Endodermal cell (in vitro differentiated cells): ENCODE results near the gene STK26. TPM values are rescaled to one million over a fixed set of nuclear protein-coding genes. Genes with fewer than 3 reads are reported as not detected.

Experiments used
- DNase-seq: peaks from one replicate; pipeline ENCODE4 v3.0.0-alpha.2; 2017
- H3K27ac ChIP-seq: 2 replicates; pipeline ENCODE4 v1.5.1; 2013; ENCODE audit warnings: mild to moderate bottlenecking, low read depth, low read length, moderate library complexity
- H3K27me3 ChIP-seq: 2 replicates; pipeline ENCODE4 v1.6.1; 2013; ENCODE audit warnings: mild to moderate bottlenecking, low read length, moderate library complexity; ENCODE audit not compliant: insufficient read depth, control insufficient read depth, poor library complexity, severe bottlenecking
- H3K36me3 ChIP-seq: 2 replicates; pipeline ENCODE4 v1.7.0; 2013; ENCODE audit warnings: mild to moderate bottlenecking, low read length, moderate library complexity; ENCODE audit not compliant: control insufficient read depth, insufficient read depth
- H3K4me1 ChIP-seq: one replicate; pipeline ENCODE4 v1.7.0; 2013; ENCODE audit warnings: low read length; ENCODE audit not compliant: control insufficient read depth, insufficient read depth
- H3K4me3 ChIP-seq: 2 replicates; pipeline ENCODE4 v1.5.1; 2013; ENCODE audit warnings: mild to moderate bottlenecking, low read length, moderate library complexity
- H3K9ac ChIP-seq: 2 replicates; pipeline ENCODE4 v1.6.1; 2013; ENCODE audit warnings: mild to moderate bottlenecking, low read length, moderate library complexity; ENCODE audit not compliant: poor library complexity, severe bottlenecking; ENCODE audit errors: extremely low read depth
- H3K9me3 ChIP-seq: 2 replicates; pipeline ENCODE4 v1.6.1; 2013; ENCODE audit warnings: mild to moderate bottlenecking, low read length, moderate library complexity; ENCODE audit not compliant: control insufficient read depth
- H3K27ac Mint-ChIP-seq: 2 replicates; pipeline ENCODE4 v1.8.0; 2020; ENCODE audit warnings: mixed read lengths
- H3K27me3 Mint-ChIP-seq: 2 replicates; pipeline ENCODE4 v1.8.0; 2021; ENCODE audit warnings: mild to moderate bottlenecking, mixed read lengths; ENCODE audit not compliant: insufficient read depth
- H3K36me3 Mint-ChIP-seq: 2 replicates; pipeline ENCODE4 v1.8.0; 2020; ENCODE audit warnings: low read depth, mixed read lengths
- H3K4me1 Mint-ChIP-seq: 2 replicates; pipeline ENCODE4 v1.8.0; 2020; ENCODE audit warnings: mixed read lengths
- H3K4me3 Mint-ChIP-seq: 2 replicates; pipeline ENCODE4 v1.8.0; 2020; ENCODE audit warnings: mild to moderate bottlenecking, moderate library complexity, mixed read lengths
- H3K9me3 Mint-ChIP-seq: 2 replicates; pipeline ENCODE4 v1.8.0; 2020; ENCODE audit warnings: mild to moderate bottlenecking, mixed read lengths
- WGBS, 2 experiments: methylation state at CpG; one replicate each; pipeline versions ENCODE4 v1.1.5 to v1.1.7; 2013; ENCODE audit warnings: missing lambda C conversion rate in 2 of 2, mixed read lengths in 1 of 2; ENCODE audit not compliant: insufficient coverage in 1 of 2, insufficient read length in 1 of 2; 5-methylcytosine and 5-hydroxymethylcytosine counted together
- total RNA-seq, 2 donors: library from RNA; stranded (reverse); fragmentation: NEBNext Ultra II Directional in 1 of 2; extraction: Animal tissue kit (Norgen Biotek cat#: 25700) in 1 of 2; gene quantifications; 2 replicates in 1 of 2; 3 replicates in 1 of 2; pipeline ENCODE4 v1.2.1, GENCODE V29; 2021
- TF ChIP-seq, protein P1 (sequence below): fragments of 200-600 bp; sonication (generic); conservative IDR thresholded peaks from 2 replicates; pipeline ENCODE4 v1.5.0; 2021; ENCODE audit warnings: antibody characterized with exemption, mild to moderate bottlenecking

The STK26 gene
- total RNA-seq, 2 donors from 2014 or later: 105 to 140 TPM

DNA sequence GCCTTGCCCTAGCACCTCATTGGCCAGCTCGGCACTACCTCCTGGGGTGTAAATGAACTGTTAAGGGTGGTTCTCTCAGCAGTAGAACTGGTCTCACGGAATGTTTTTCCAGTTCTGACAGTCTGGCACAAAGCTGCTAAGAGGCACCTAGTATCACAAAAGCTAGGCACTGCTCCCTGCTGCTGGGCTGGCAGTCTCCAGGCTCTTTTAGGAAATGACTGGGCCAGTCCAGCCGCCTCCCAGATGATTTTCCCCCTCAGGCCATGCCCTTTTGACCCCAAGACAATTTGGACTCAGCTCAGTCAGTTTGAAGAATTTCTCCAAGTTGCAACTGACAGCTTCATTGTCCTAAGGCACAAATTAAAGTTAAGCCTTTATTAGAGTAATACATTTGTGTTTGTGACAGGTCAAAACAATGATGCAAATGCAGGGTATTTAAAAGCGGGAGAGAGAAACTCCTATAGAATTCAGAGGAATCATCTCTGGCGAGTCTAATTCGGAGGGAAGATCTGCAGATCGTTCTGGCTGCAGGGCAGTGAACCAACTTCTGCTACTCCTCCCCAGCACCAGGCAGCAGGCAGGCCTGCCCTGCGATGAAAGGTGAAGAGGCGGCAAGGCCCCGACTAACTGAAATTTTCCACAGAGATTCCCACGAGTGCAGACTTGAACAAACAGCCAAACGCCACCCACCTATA is 96.9 kb downstream of the STK26 start:
- Histone ChIP-seq H3K4me3 (no peak overlapping the region), H3K4me1 (no peaks in the 10 kb centered on the region), H3K9me3 (no peaks in the 10 kb centered on the region), H3K27me3 (no peaks in the 10 kb centered on the region), H3K27ac (peak overlapping the region; percentile 75), H3K36me3 (no peaks in the 10 kb centered on the region), H3K9ac (no peak overlapping the region)
- Mint-ChIP-seq H3K4me1 (peaks cover 16% of the 10 kb centered on the region), H3K9me3 (no peaks in the 10 kb centered on the region), H3K27me3 (no peaks in the 10 kb centered on the region), H3K27ac (peak overlapping the region; percentile 54), H3K4me3 (no peak overlapping the region), H3K36me3 (no peaks in the 10 kb centered on the region)
- DNase-seq: peak; percentile 77
- 60 to 78% methylated on average over 1 to 12 of the region's 12 CpGs for WGBS, 2 experiments
- TF ChIP-seq, protein P1, sequence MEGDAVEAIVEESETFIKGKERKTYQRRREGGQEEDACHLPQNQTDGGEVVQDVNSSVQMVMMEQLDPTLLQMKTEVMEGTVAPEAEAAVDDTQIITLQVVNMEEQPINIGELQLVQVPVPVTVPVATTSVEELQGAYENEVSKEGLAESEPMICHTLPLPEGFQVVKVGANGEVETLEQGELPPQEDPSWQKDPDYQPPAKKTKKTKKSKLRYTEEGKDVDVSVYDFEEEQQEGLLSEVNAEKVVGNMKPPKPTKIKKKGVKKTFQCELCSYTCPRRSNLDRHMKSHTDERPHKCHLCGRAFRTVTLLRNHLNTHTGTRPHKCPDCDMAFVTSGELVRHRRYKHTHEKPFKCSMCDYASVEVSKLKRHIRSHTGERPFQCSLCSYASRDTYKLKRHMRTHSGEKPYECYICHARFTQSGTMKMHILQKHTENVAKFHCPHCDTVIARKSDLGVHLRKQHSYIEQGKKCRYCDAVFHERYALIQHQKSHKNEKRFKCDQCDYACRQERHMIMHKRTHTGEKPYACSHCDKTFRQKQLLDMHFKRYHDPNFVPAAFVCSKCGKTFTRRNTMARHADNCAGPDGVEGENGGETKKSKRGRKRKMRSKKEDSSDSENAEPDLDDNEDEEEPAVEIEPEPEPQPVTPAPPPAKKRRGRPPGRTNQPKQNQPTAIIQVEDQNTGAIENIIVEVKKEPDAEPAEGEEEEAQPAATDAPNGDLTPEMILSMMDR: no peak

DNA sequence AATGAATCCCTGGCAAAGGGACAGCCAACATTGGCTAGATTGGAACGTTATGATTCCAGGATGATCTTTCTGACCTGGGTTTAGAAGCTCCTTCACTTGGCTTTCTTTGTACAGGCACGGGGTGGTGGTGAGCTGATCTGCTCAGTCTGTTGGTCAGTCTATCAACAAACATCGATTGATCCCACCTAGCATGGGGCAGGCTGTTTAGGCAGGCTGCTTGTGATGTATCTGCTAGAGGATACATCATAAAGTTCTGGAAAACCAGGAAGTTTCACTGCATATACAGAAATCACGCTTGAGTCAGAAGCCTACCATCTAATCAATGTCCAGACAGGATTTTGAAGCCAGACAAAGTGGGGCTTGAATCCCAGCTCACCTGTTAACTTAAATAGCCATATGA is 97.8 kb downstream of the STK26 start:
- no peak overlapping the region for H3K9ac ChIP-seq
- Mint-ChIP-seq H3K27me3 (no peaks in the 10 kb centered on the region), H3K4me1 (peaks cover 16% of the 10 kb centered on the region), H3K9me3 (no peaks in the 10 kb centered on the region), H3K4me3 (no peak overlapping the region), H3K36me3 (no peaks in the 10 kb centered on the region), H3K27ac (no peak overlapping the region)
- no peak overlapping the region for H3K27ac ChIP-seq
- no peaks in the 10 kb centered on the region for H3K36me3 ChIP-seq
- no peak for DNase-seq
- no peak overlapping the region for H3K4me3 ChIP-seq
- H3K9me3 ChIP-seq: no peaks in the 10 kb centered on the region
- TF ChIP-seq, protein P1: no peak
- no peaks in the 10 kb centered on the region for H3K4me1 ChIP-seq
- 89 to 100% methylated on average over 1 to 4 of the region's 4 CpGs for WGBS, 2 experiments
- no peaks in the 10 kb centered on the region for H3K27me3 ChIP-seq

Other genes with a start within 250 kb of the STK26 start
- gene FRMD7, start 104.7 kb downstream of the STK26 start, total RNA-seq: not detected
- gene RAP2C, start 196.1 kb downstream of the STK26 start, total RNA-seq: 10 to 100 TPM; 39.7 to 60.8 TPM